Measurements from ENCODE around the gene TMEM81.

The TMEM81 gene

DNA sequence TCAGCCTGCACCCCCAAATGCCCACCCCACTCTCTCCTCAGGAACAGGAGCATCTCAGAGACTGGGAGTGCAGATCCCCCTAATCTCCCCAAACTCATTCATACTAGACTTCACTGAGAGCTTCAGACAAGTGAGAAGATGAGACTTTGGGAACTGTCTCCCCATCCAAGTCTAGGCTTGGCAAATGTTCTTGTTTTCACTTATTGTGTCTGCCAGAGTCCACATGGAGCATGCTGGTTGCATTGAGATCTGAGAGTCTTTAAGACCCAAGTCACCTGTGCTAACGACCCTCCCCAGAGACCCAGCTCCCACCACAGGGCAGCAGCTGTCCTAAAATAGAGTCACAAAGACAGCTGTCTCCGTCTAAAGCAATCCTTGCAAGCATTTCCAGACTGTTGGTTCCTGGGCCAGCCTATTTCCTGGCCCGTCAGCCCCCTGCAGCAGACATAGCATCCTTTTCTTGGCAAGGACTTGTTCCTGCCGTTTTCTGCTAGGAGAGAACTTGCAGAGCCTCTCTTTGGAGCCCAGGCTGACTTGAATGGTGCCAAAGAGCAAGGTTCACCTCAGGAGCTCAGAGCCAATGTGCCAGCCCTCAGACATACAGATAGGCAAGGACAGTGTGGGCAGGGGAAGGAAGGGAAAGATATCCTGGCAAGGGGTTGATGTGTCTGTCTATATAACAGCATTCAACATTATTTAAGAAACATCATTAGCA is 43.1 kb downstream of the TMEM81 start:
- DNase-seq (ENCODE audit: insufficient read length, low spot score) = no peak
- FAIRE-seq = no peak

DNA sequence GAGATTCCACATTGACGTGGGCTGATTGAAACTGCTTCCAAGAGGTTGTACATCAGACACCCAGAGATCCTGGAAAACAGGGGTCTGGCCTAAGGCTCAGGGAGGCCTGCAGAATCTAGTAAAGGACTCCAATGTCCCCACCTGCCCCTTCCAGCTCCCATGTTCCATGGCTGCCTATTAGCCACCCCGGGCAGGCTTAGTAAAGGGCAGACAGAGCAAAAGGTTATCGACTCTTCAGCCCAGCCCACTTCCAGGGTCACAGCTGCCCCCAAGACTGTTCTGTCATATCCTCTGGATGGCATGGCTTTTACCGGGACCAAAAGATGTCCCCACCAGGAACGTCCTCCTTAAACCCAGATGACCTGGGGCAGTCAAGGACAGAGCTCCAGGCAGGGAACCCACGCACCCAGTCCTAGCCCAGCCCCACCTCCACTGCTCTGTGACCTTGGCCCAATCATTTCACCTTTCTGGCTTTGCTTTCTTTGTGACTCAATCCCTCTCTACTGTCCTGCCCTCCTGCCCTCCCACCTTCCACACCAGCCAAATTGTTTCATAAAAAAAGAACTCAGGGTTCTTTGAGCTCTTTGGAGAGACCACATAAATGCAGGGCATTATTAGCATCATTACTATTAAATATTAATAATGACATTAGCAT is 46.0 kb downstream of the TMEM81 start:
- FAIRE-seq (no peak), DNase-seq (ENCODE audit: insufficient read length, low spot score) (no peak)

DNA sequence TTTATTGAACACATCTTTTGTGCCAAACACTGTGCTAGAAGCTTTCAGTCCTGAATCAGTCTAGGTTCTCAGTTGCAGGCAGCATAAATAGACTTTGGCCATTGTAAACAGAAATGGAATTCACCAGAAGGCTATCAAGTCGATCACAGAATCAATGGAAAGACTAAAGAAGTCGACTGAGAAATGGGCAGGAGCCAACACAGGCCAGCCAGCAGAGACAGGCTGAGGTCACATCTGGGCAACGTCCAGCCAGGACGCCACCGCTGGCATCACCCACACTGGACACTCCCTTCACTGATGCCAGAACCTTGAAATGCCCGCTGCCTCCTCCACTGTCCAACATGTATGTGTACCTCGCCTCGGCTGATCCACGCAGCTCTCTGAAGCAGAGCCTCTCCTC is 46.7 kb downstream of the TMEM81 start:
- no peak for FAIRE-seq
- no peak for DNase-seq (ENCODE audit: insufficient read length, low spot score)

Data from HTR-8/SVneo (cell line).